HEK293 (cell line): ENCODE results near the gene DNAJC5.
"Not testable (repeated sequence)": the region's sequence is repeated elsewhere in the genome, so short reads cannot be mapped to it uniquely, and the experiment has no call there.

ENCODE experiments used
- CTCF ChIA-PET: fragments of 350-600 bp; formaldehyde crosslinking; extraction: SDS; loops from one replicate; lab custom pipeline; 2021; ENCODE audit warnings: antibody characterized with exemption; lab: Yijun Ruan, JAX
- POLR2A ChIA-PET: fragments of 300-600 bp; formaldehyde crosslinking; extraction: SDS; loops from one replicate; lab custom pipeline; 2020; ENCODE audit warnings: antibody characterized with exemption, inconsistent platforms; lab: Yijun Ruan, JAX
- H3K27ac ChIP-seq: fragments of 200-500 bp; sonication (Bioruptor generic); 2 replicates; pipeline ENCODE4 v1.5.1; 2014; ENCODE audit warnings: low read depth, low read length, control low read depth, inconsistent platforms; ENCODE audit errors: extremely low read depth
- H3K36me3 ChIP-seq, 2 experiments: fragments of 200-500 bp in 1 of 2; sonication (Bioruptor generic) in 1 of 2; 1 replicate in 1 of 2; 2 replicates in 1 of 2; pipeline ENCODE4 v1.5.1; 2014 to 2017; ENCODE audit warnings: inconsistent platforms in 2 of 2, low read length in 2 of 2; ENCODE audit not compliant: control insufficient read depth in 2 of 2, insufficient read depth in 1 of 2
- H3K4me1 ChIP-seq: fragments of 200-500 bp; sonication (Bioruptor generic); 2 replicates; pipeline ENCODE4 v1.5.1; 2014; ENCODE audit warnings: mild to moderate bottlenecking, low read length, inconsistent platforms; ENCODE audit not compliant: control insufficient read depth, insufficient read depth
- H3K4me3 ChIP-seq: 2 replicates; pipeline ENCODE4 v1.5.1; 2011; ENCODE audit warnings: low read depth, mild to moderate bottlenecking, control low read depth, low read length, moderate library complexity
- H3K9me3 ChIP-seq: fragments of 200-500 bp; sonication (Bioruptor generic); 2 replicates; pipeline ENCODE4 v1.5.1; 2014; ENCODE audit warnings: low read depth, low read length, inconsistent platforms; ENCODE audit not compliant: control insufficient read depth, insufficient read depth
- GLIS2 ChIP-seq: fragments of 450-650 bp; formaldehyde crosslinking; IDR thresholded peaks from 2 replicates; pipeline ENCODE4 v1.5.1; 2016; ENCODE audit warnings: missing biosample characterization, missing genetic modification characterization
- ZIC2 ChIP-seq: fragments of 450-650 bp; formaldehyde crosslinking; IDR thresholded peaks from 2 replicates; pipeline ENCODE4 v1.5.1; 2016; ENCODE audit warnings: missing biosample characterization, missing genetic modification characterization
- ZNF140 ChIP-seq: fragments of 450-650 bp; formaldehyde crosslinking; IDR thresholded peaks from 2 replicates; pipeline ENCODE4 v1.5.1; 2016; ENCODE audit warnings: missing biosample characterization, missing genetic modification characterization
- ZNF211 ChIP-seq: fragments of 450-650 bp; formaldehyde crosslinking; IDR thresholded peaks from 2 replicates; pipeline ENCODE4 v1.5.1; 2016; ENCODE audit warnings: low read depth, missing biosample characterization, missing genetic modification characterization
- ZNF24 ChIP-seq: fragments of 450-650 bp; formaldehyde crosslinking; IDR thresholded peaks from 2 replicates; pipeline ENCODE4 v1.5.1; 2016; ENCODE audit warnings: missing biosample characterization, missing genetic modification characterization
- ZNF335 ChIP-seq: fragments of 450-650 bp; formaldehyde crosslinking; conservative IDR thresholded peaks from 2 replicates; pipeline ENCODE4 v1.5.1; 2016; ENCODE audit warnings: missing biosample characterization, missing genetic modification characterization
- ZNF416 ChIP-seq: fragments of 450-650 bp; formaldehyde crosslinking; IDR thresholded peaks from 2 replicates; pipeline ENCODE4 v1.5.1; 2016; ENCODE audit warnings: missing biosample characterization, missing genetic modification characterization
- ZNF423 ChIP-seq: fragments of 450-650 bp; formaldehyde crosslinking; IDR thresholded peaks from 2 replicates; pipeline ENCODE4 v1.5.1; 2016; ENCODE audit warnings: missing biosample characterization, missing genetic modification characterization
- ZNF645 ChIP-seq: fragments of 450-650 bp; formaldehyde crosslinking; IDR thresholded peaks from 2 replicates; pipeline ENCODE4; 2016; ENCODE audit warnings: missing biosample characterization, missing genetic modification characterization
- ZNF660 ChIP-seq: fragments of 450-650 bp; IDR thresholded peaks from 2 replicates; pipeline ENCODE4 v1.5.1; 2018; ENCODE audit warnings: missing biosample characterization, mild to moderate bottlenecking, missing genetic modification characterization
- ZNF670 ChIP-seq: fragments of 450-650 bp; formaldehyde crosslinking; IDR thresholded peaks from 2 replicates; pipeline ENCODE4 v1.5.1; 2016; ENCODE audit warnings: missing biosample characterization, missing genetic modification characterization, low read depth
- ZNF704 ChIP-seq: fragments of 450-650 bp; formaldehyde crosslinking; IDR thresholded peaks from 2 replicates; pipeline ENCODE4 v1.5.1; 2016; ENCODE audit warnings: missing biosample characterization, missing genetic modification characterization
- ZNF768 ChIP-seq: fragments of 450-650 bp; formaldehyde crosslinking; IDR thresholded peaks from 2 replicates; pipeline ENCODE4 v1.5.1; 2018; ENCODE audit warnings: missing biosample characterization, mild to moderate bottlenecking, missing genetic modification characterization

Gene DNAJC5

GRCh38 chr20:63960654-63961621 lies 66.0 kb downstream of the DNAJC5 start:
- POLR2A ChIA-PET, H3K4me3 ChIP-seq, H3K27ac ChIP-seq, CTCF ChIA-PET, H3K9me3 ChIP-seq, H3K4me1 ChIP-seq: not testable (repeated sequence)
- TF ChIP-seq GLIS2 (tag by site-specific recombination) = peak; percentile 75
- peaks cover 0 to 64% of the 10 kb centered on the region in 2 experiments; a peak in 1 of 3 replicates for H3K36me3 ChIP-seq

- ChIA-PET CTCF (interaction anchor here (0.5 kb wide), 1 partner anchor 144 kb away, joined by 3 read pairs; no protein-coding TSS in a partner anchor), POLR2A (no interaction called here)
- no peaks in the 10 kb centered on the region for H3K9me3 ChIP-seq
- H3K36me3 ChIP-seq = peaks cover 0 to 73% of the 10 kb centered on the region in 2 experiments; a peak in 1 of 3 replicates
- H3K4me1 ChIP-seq = 0 out of 2 replicates have a peak, but pooled peaks cover 4% of the 10 kb centered on the region
- TF ChIP-seq ZNF670 (tag by site-specific recombination) = no peak
- no peak for TF ChIP-seq ZNF660
- TF ChIP-seq ZNF768 = no peak
- no peak for TF ChIP-seq ZNF335 (tag by site-specific recombination)
- TF ChIP-seq ZNF24 (tag by site-specific recombination) = no peak
- TF ChIP-seq ZNF704 (tag by site-specific recombination) = no peak
- TF ChIP-seq ZNF211 (tag by site-specific recombination) = no peak
- TF ChIP-seq ZNF645 (tag by site-specific recombination) = no peak
- no peak for TF ChIP-seq ZNF423 (tag by site-specific recombination)
- no peak for TF ChIP-seq ZIC2 (tag by site-specific recombination)
- no peak for TF ChIP-seq ZNF140 (tag by site-specific recombination)
- no peak overlapping the region for H3K27ac ChIP-seq
- no peak overlapping the region for H3K4me3 ChIP-seq
Measured at GRCh38 chr20:63961664-63962425, 66.9 kb downstream of the DNAJC5 start.

- peaks cover 0 to 81% of the 10 kb centered on the region in 2 experiments; a peak in 1 of 3 replicates for H3K36me3 ChIP-seq
Measured at GRCh38 chr20:63962426-63963347, 67.8 kb downstream of the DNAJC5 start.

More at GRCh38 chr20:63962426-63963347, 67.8 kb downstream of the DNAJC5 start:
- Histone ChIP-seq H3K9me3 (no peaks in the 10 kb centered on the region), H3K4me3 (no peak overlapping the region), H3K4me1 (0 out of 2 replicates have a peak, but pooled peaks cover 4% of the 10 kb centered on the region), H3K27ac (no peak overlapping the region)
- ChIA-PET POLR2A (no interaction called here), CTCF (no interaction called here)
- TF ChIP-seq ZNF416 (no peak), GLIS2 (tag by site-specific recombination) (peak; percentile 34; the same call in 1 of the 2 replicates)
